Right ventricle myocardium inferior (tissue), 1 donor: ENCODE data around the gene HOXA10. TPM values are rescaled to one million over a fixed set of nuclear protein-coding genes. Genes with fewer than 3 reads are reported as not detected.

Experiments used
- ATAC-seq: fragments of 200-7000 bp; cut with Tn5 transposase; one replicate; pipeline ENCODE4 v1.9.1; 2020; ENCODE audit warnings: mild to moderate bottlenecking, moderate library complexity
- DNase-seq: peaks from one replicate; pipeline ENCODE4 v3.0.0; 2021; ENCODE audit errors: missing footprints
- intact Hi-C: fragments of 100-400 bp; cut with DNase I; formaldehyde crosslinking; loops from one replicate; pipeline ENCODE4 v1.11.0; 2022
- total RNA-seq: library from RNA; stranded (reverse); fragmentation: NEBNext Ultra II Directional; extraction: Animal tissue kit (Norgen Biotek cat#: 25700); gene quantifications from one replicate; pipeline ENCODE4 v1.2.1, GENCODE V29; 2021
- donor health status: DM: no; HTN: yes; CAD: no; lungs with severe emphysema.

Gene HOXA10
- total RNA-seq, 1 donor from 2014 or later: not detected

GRCh38 chr7:27143023-27143949 is 30.8 kb downstream of the HOXA10 start, which contains the start of gene HOXA5:
Gene HOXA5, minus strand, starts transcription at chr7:27143681. Its CDS starts 74 bp downstream, at chr7:27143607.
- ATAC-seq (no peak), DNase-seq (no peak)
- intact Hi-C loops: no loop called here

GRCh38 chr7:27142580-27143022 is 31.5 kb downstream of the HOXA10 start:
- DNase-seq (no peak), ATAC-seq (no peak)
- intact Hi-C loops: no loop called here

GRCh38 chr7:27141923-27142579 is 32.1 kb downstream of the HOXA10 start:
- ATAC-seq (no peak), DNase-seq (no peak)
- intact Hi-C loops: no loop called here

GRCh38 chr7:27141137-27141922 is 32.8 kb downstream of the HOXA10 start:
- ATAC-seq: no peak
- intact Hi-C loops: no loop called here
- no peak for DNase-seq

GRCh38 chr7:27140126-27140857 is 33.8 kb downstream of the HOXA10 start:
- ATAC-seq (no peak), DNase-seq (no peak)
- intact Hi-C loops: no loop called here

GRCh38 chr7:27139334-27140125 is 34.6 kb downstream of the HOXA10 start:
- intact Hi-C loops: no loop called here

GRCh38 chr7:27138985-27139333 is 35.2 kb downstream of the HOXA10 start:
- DNase-seq (no peak), ATAC-seq (no peak)
- intact Hi-C loops: no loop called here

More at GRCh38 chr7:27139334-27140125, 34.6 kb downstream of the HOXA10 start:
- DNase-seq (no peak), ATAC-seq (no peak)

GRCh38 chr7:27138472-27138871 is 35.6 kb downstream of the HOXA10 start:
- DNase-seq (no peak), ATAC-seq (no peak)
- intact Hi-C loops: no loop called here

- ATAC-seq (no peak), DNase-seq (no peak)
- intact Hi-C loops: no loop called here
Measured at GRCh38 chr7:27137640-27138315, 36.3 kb downstream of the HOXA10 start.

- intact Hi-C loops: no loop called here
- DNase-seq: no peak
- no peak for ATAC-seq
Measured at GRCh38 chr7:27134392-27134791, 39.7 kb downstream of the HOXA10 start.

GRCh38 chr7:27133409-27134231 is 40.5 kb downstream of the HOXA10 start:
- intact Hi-C loops: loop anchor here (2.0 kb wide), 1 partner anchor 279 kb away; no protein-coding TSS in a partner anchor
- ATAC-seq (no peak), DNase-seq (no peak)

- intact Hi-C loops: loop anchor here (2.0 kb wide), 1 partner anchor 278 kb away; no protein-coding TSS in a partner anchor
- DNase-seq: no peak
Measured at GRCh38 chr7:27132978-27133377, 41.1 kb downstream of the HOXA10 start.

GRCh38 chr7:27132214-27132613 is 41.9 kb downstream of the HOXA10 start:
- intact Hi-C loops: loop anchor here (2.0 kb wide), 1 partner anchor 277 kb away; no protein-coding TSS in a partner anchor
- ATAC-seq: no peak
- no peak for DNase-seq

More at GRCh38 chr7:27132978-27133377, 41.1 kb downstream of the HOXA10 start:
- no peak for ATAC-seq

- intact Hi-C loops: no loop called here
- DNase-seq: no peak
- ATAC-seq: no peak
Measured at GRCh38 chr7:27131390-27131819, 42.7 kb downstream of the HOXA10 start.

- intact Hi-C loops: no loop called here
- peak; percentile 80 for ATAC-seq
- DNase-seq: peak; percentile 94
Measured at GRCh38 chr7:27130540-27131389, 43.4 kb downstream of the HOXA10 start, which contains the start of gene HOXA4. Gene HOXA4, minus strand, starts transcription at chr7:27130757. Its CDS starts 24 bp downstream, at chr7:27130733.
